C4-2B (cell line): Measurements from ENCODE around the gene HDAC7.
A peak's percentile ranks its signal among the peaks of the same experiment; 100 is the strongest.

Source experiments
- H3K27ac ChIP-seq: fragments of 450-650 bp; 2 replicates; pipeline ENCODE4 v1.5.1; 2017
- ZFX ChIP-seq: fragments of 450-650 bp; IDR thresholded peaks from 2 replicates; pipeline ENCODE4 v1.6.1; 2017
- TF ChIP-seq, protein P1 (sequence below): fragments of 450-650 bp; conservative IDR thresholded peaks from 2 replicates; pipeline ENCODE4 v1.5.1; 2017; ENCODE audit warnings: mild to moderate bottlenecking

The HDAC7 gene

DNA sequence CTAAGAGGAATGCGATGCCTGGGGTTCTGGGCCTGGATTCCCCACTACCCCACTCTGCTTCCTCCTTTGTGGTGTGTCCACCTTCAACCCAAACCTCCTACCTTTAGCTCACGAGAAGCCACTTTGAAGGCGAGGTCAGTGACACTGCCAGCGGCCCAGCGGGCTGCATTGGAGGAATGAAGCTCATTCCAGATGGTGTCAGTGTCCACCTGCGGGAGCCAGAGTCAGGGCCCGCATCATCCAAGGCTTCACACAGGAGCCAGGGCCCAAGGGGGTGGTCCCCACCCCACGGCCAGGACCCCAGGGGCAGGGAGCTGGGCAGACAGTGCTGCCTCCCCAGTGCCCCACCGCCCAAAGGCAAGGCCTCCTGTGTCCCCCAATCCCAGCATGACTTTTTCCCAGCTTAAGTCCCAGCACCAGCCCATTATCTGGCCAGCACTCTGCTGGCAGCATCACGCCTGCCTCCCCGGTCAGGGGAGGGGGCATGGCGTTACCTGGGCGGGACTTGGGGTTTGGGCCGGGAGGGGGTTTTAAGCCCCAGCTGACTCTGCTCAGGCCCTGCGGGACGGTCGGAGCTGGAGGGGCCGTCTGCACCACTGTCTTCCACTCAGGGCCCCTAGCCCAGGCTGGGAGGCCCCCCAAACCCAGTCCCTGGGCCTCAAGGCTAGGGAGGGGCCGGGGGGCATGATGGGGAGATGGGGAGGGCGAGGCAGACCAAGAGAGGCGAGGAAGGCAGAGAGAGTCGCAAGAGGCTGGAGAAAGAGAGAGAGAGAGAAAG, 29.8 kb downstream of the HDAC7 start:
- H3K27ac ChIP-seq = no peak overlapping the region
- no peak for TF ChIP-seq ZFX
- TF ChIP-seq, protein P1, sequence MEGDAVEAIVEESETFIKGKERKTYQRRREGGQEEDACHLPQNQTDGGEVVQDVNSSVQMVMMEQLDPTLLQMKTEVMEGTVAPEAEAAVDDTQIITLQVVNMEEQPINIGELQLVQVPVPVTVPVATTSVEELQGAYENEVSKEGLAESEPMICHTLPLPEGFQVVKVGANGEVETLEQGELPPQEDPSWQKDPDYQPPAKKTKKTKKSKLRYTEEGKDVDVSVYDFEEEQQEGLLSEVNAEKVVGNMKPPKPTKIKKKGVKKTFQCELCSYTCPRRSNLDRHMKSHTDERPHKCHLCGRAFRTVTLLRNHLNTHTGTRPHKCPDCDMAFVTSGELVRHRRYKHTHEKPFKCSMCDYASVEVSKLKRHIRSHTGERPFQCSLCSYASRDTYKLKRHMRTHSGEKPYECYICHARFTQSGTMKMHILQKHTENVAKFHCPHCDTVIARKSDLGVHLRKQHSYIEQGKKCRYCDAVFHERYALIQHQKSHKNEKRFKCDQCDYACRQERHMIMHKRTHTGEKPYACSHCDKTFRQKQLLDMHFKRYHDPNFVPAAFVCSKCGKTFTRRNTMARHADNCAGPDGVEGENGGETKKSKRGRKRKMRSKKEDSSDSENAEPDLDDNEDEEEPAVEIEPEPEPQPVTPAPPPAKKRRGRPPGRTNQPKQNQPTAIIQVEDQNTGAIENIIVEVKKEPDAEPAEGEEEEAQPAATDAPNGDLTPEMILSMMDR = no peak

DNA sequence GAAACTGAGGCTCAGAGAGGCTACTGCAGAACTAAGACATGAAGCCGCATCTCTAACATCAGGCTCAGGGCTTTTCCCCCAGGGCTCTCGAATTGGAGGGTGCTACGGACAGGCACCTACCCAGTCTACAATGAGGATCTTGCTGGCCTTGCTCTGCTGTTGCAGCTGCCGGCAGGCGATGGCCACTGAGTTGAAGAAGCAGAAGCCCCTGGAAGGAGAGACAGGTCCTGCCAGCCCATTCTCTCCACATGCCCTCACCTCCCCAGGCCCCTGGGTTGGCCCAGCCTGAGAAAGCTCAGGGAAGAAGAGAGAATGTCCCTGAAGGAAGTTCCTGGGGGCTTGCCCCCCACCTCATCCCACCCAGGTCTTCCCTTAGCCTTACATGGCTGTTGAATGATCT, 30.6 kb downstream of the HDAC7 start:
- H3K27ac ChIP-seq = no peak overlapping the region
- TF ChIP-seq ZFX = no peak
- TF ChIP-seq, protein P1 = no peak

DNA sequence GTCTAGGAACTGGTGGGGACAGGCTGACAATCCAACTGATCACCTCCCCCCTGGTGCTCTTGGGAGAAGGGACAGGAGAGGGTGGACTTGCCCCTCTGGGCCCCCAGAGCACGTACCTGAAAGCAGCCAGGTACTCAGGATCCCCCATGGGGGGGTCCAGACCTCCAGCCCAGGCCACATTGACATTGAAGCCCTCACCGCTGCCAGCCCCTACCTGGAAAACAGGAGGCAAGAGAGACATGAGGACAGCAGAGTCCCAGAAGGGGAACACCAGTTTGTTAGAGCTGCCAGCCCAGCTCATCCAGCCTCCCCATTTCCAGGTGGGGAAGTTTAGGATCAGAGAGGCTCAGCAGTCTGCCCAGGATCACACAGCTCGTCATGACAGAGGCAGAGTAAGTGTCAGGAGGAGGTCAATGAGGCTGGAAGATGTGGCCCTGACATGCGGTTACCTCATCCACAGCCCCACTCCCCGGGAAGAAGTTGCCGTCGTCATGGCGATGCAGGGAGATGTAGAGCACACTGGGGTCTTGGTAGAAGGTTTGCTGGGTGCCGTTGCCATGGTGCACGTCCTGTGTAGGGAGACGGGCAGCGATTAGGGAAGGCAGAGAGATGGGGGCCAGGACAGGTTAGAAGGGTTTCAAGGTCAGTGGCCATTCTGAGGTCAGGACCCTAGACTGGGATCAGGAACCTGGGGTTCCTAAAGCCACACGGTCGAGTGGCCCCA, 31.9 kb downstream of the HDAC7 start:
- TF ChIP-seq, protein P1 = no peak
- TF ChIP-seq ZFX = no peak
- 0 out of 2 replicates have a peak overlapping the region, but pooled peaks have one; percentile 17 for H3K27ac ChIP-seq

DNA sequence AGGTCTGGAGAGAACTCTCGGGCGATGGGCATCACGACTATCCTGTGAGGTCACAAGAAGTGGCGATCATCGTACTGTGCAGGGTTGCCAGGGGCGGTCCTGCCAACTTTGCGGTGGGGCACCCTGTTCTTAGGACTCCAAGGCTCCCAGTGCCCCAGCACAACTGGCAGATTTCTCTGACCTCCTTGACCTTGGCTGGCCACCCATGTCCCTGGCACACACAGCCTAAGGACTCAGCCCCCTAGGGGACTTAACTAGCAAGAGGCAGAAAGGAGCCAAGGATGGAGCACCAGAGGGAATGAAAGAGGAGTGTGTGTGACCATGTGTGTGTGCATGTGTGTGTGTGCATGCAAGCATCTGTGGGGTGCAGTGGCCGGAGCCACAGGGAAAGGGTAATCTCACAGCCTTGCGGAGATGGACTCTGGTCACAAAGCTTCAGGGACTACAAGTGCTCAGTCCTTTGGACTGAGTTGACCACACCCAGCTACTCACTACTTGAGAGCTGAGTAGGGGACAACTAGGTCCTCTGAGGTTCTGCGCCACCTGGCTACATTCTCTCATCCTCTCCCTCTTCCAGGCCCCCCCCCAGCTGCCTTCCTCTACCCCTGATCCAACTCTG, 32.9 kb downstream of the HDAC7 start:
- TF ChIP-seq, protein P1 = no peak
- TF ChIP-seq ZFX = no peak

DNA sequence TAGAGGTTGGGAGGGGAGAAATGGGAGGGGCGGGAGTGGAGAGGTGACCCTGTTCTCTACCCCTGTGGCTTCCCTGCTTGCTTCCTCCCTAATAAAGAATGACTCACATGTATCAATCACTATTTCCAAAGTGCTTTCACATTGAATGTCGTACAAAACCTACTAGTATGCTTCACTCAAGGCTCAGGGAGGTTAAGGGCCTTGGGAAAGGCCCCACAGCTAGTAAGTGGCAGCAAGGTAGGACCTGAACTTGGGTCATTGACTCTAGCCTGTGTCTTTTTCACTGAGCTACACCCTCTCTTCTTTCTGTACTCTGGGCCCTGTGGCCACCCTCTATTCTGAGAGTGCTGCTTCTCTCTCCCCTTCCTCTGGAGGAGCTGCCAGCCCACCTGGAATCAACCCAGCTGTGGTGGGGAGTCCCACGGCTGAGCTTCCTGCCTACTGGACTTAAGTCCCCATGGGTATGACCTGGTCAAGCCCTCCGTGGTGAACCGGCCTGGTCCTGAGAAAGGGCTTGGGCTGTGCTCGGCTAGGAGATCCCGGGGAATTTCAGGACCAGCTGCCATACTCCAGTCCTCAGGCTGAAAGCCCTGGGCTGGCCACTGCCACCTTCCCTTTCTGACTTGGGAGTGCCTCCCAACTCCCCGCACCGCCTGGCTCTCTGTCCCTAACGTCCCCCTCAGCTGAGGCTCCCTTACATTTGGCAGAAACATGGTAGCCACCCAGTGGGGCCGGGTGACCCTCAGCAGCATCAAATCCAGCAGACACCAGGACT, 33.6 kb downstream of the HDAC7 start:
- H3K27ac ChIP-seq = no peak overlapping the region
- TF ChIP-seq ZFX = no peak
- TF ChIP-seq, protein P1 = no peak

More for the DNA sequence above, 32.9 kb downstream of the HDAC7 start:
- no peak overlapping the region for H3K27ac ChIP-seq

DNA sequence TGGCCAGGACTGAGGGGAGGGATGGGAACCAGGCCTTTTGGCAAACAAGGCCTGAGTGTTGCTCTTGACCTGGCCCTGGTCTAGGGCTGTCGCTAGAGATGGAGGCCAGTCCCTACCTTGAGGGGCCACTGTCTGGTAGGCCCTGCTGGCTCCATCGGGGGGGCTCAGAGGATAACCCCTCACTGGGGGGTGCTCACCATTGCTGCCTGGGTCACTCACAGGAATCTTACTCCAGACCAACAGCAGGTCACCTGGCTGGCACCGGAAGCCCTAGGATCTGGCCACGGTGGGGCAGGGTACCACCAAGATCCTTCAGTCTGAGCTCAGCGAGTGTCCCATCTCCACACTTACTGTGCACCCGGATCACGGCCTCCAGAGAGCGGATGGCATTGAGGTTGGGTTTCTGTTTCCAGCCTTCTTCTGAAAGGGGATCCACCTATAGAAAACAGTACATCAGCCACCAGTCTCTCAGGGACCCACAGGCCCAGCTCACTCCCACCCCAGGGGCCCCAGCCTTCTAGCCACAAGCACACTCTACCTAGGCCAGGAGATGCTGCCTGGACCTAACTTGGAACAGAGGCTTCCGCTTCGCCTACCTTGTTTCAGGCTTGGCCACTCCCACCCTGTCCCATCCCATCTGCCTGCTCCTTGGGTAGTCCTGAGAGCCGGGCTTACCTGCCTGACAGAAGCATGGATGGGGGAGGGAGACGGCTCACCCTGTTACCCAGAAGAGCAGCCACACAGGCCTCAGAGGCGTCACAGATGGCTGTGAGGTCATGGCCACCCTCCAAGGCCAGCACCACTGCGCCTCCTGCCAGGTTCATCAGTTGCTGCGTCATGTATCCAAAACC, 34.4 kb downstream of the HDAC7 start:
- TF ChIP-seq, protein P1 = no peak
- no peak for TF ChIP-seq ZFX
- H3K27ac ChIP-seq = no peak overlapping the region
